HepG2 (cell line): ENCODE measurements around the gene TPI1. TPM values are rescaled to one million over a fixed set of nuclear protein-coding genes. Genes with fewer than 3 reads are reported as not detected.

ENCODE experiments used
- ATAC-seq: fragments of 200-7000 bp; cut with Tn5 transposase; 3 replicates; pipeline ENCODE4 v1.9.1; 2020; ENCODE audit warnings: mild to moderate bottlenecking, moderate library complexity
- BruUV-seq: library from RNA; stranded (reverse); fragments of 400-500 nt; replicated peaks from 2 replicates; lab custom pipeline; 2021; lab: Mats Ljungman, UMichigan
- CTCF ChIA-PET: fragments of 300-600 bp; formaldehyde crosslinking; extraction: SDS; loops from one replicate; lab custom pipeline; 2021; ENCODE audit warnings: low total read pairs, inconsistent platforms, low intra/inter-chr PET ratio; lab: Yijun Ruan, JAX
- POLR2A ChIA-PET: fragments of 350-600 bp; sonication (Branson Sonifier 250); formaldehyde crosslinking; loops from one replicate; lab custom pipeline; 2020; ENCODE audit warnings: antibody characterized with exemption, inconsistent platforms; lab: Yijun Ruan, JAX
- DNase-seq: peaks from one replicate; pipeline ENCODE4 v3.0.0-alpha.2; 2015; ENCODE audit warnings: low spot score
- FAIRE-seq: peaks from 3 replicates; lab custom pipeline; 2011; peaks lifted over from hg19 to GRCh38; lab: Jason Lieb, UNC
- H2AFZ ChIP-seq: one replicate; pipeline ENCODE4 v1.6.1; 2011; ENCODE audit warnings: low read length, inconsistent platforms
- H3K27ac ChIP-seq: fragments of 300-600 bp; 3 replicates; pipeline ENCODE4 v1.8.0; 2011; ENCODE audit warnings: mixed run types, mild to moderate bottlenecking, mixed read lengths, low read length, inconsistent platforms; ENCODE audit not compliant: insufficient read depth; ENCODE audit errors: extremely low read length
- H3K27me3 ChIP-seq, 2 experiments: fragments of 200-600 bp in 1 of 2; 2 replicates in 1 of 2; 3 replicates in 1 of 2; pipeline versions ENCODE4 v1.6.0 to v1.8.0; 2011; ENCODE audit warnings: low read length in 2 of 2, mild to moderate bottlenecking in 2 of 2, moderate library complexity in 2 of 2, inconsistent platforms in 1 of 2; ENCODE audit not compliant: insufficient read depth in 2 of 2, control insufficient read depth in 1 of 2
- H3K36me3 ChIP-seq, 2 experiments: fragments of 200-600 bp in 1 of 2; replicated peaks in 1 of 2; 2 replicates in 1 of 2; 3 replicates in 1 of 2; pipeline versions ENCODE4 v1.5.1 to v1.8.0; 2011; ENCODE audit warnings: low read length in 2 of 2, inconsistent platforms in 1 of 2; ENCODE audit not compliant: insufficient read depth in 2 of 2, control insufficient read depth in 1 of 2
- H3K4me1 ChIP-seq: 2 replicates; pipeline ENCODE4 v1.5.1; 2012; ENCODE audit warnings: low read length, inconsistent platforms; ENCODE audit not compliant: insufficient read depth
- H3K4me2 ChIP-seq: 2 replicates; pipeline ENCODE4 v1.6.0; 2011; ENCODE audit warnings: low read depth, low read length, inconsistent platforms
- H3K4me3 ChIP-seq, 3 experiments: fragments of 200-600 bp in 1 of 3; sonication (generic), shearing (Covaris generic) in 1 of 3; replicated peaks in 1 of 3; 2 replicates each; pipeline ENCODE4 v1.5.1; 2011 to 2016; ENCODE audit warnings: low read length in 3 of 3, inconsistent platforms in 2 of 3, low read depth in 2 of 3, mild to moderate bottlenecking in 2 of 3, control low read depth in 1 of 3, mixed read lengths in 1 of 3; ENCODE audit not compliant: insufficient read depth in 1 of 3
- H3K79me2 ChIP-seq: one replicate; pipeline ENCODE4 v1.6.1; 2011; ENCODE audit warnings: low read length, inconsistent platforms; ENCODE audit not compliant: insufficient read depth
- H3K9ac ChIP-seq: 2 replicates; pipeline ENCODE4 v1.6.0; 2011; ENCODE audit warnings: mild to moderate bottlenecking, low read depth, low read length, inconsistent platforms; ENCODE audit not compliant: insufficient read depth
- H3K9me3 ChIP-seq: 2 replicates; pipeline ENCODE4 v1.5.1; 2012; ENCODE audit warnings: mild to moderate bottlenecking, low read length
- H4K20me1 ChIP-seq: 2 replicates; pipeline ENCODE4 v1.6.0; 2011; ENCODE audit warnings: inconsistent platforms, mild to moderate bottlenecking, low read length, moderate library complexity; ENCODE audit not compliant: insufficient read depth
- ELF1 ChIP-seq: sonication (generic); formaldehyde crosslinking; IDR thresholded peaks from 2 replicates; pipeline ENCODE4 v1.4.0; 2020; ENCODE audit warnings: missing genetic modification reagents
- GABPB1 ChIP-seq: IDR thresholded peaks from 2 replicates; pipeline ENCODE4 v1.6.1; 2016; ENCODE audit warnings: mild to moderate bottlenecking, missing genetic modification reagents, moderate library complexity, missing compliant biosample characterization
- HNF4G ChIP-seq, 2 experiments: sonication (generic) in 1 of 2; formaldehyde crosslinking in 1 of 2; IDR thresholded peaks; 2 replicates each; pipeline versions ENCODE4 v1.4.0 to v1.6.1; 2011 to 2020; ENCODE audit warnings: borderline replicate concordance in 2 of 2, low read depth in 2 of 2, mild to moderate bottlenecking in 2 of 2, low read length in 1 of 2, missing genetic modification reagents in 1 of 2, moderate library complexity in 1 of 2
- HNRNPL ChIP-seq: fragments of 200-400 bp; formaldehyde crosslinking; IDR thresholded peaks from 2 replicates; pipeline ENCODE4 v1.6.1; 2017; ENCODE audit warnings: mild to moderate bottlenecking, low read depth, low read length
- KDM5A ChIP-seq: fragments of 200-600 bp; sonication (generic); IDR thresholded peaks from 2 replicates; pipeline ENCODE4 v1.7.0; 2018; ENCODE audit warnings: antibody characterized with exemption, mild to moderate bottlenecking, low read length, borderline replicate concordance
- KLF16 ChIP-seq, 2 experiments: sonication (generic) in 1 of 2; formaldehyde crosslinking in 1 of 2; IDR thresholded peaks; 2 replicates each; pipeline versions ENCODE4 v1.6.1 to v1.8.0; 2016 to 2023; ENCODE audit warnings: missing genetic modification reagents in 2 of 2, missing compliant biosample characterization in 1 of 2
- PITX1 ChIP-seq: sonication (generic); formaldehyde crosslinking; IDR thresholded peaks from 2 replicates; pipeline ENCODE4 v1.5.1; 2020; ENCODE audit warnings: mild to moderate bottlenecking, missing genetic modification reagents
- SNRNP70 ChIP-seq: fragments of 200-400 bp; formaldehyde crosslinking; IDR thresholded peaks from 2 replicates; pipeline ENCODE4 v1.6.1; 2017; ENCODE audit warnings: mild to moderate bottlenecking, low read depth, low read length, moderate library complexity
- ZEB1 ChIP-seq: IDR thresholded peaks from 2 replicates; pipeline ENCODE4 v1.6.1; 2012; ENCODE audit warnings: mild to moderate bottlenecking, low read depth, inconsistent platforms; ENCODE audit not compliant: insufficient replicate concordance
- ZNF441 ChIP-seq: sonication (generic); formaldehyde crosslinking; IDR thresholded peaks from 2 replicates; pipeline ENCODE4 v1.7.0; 2021; ENCODE audit warnings: missing genetic modification reagents, borderline replicate concordance
- ZNF572 ChIP-seq: sonication (generic); formaldehyde crosslinking; IDR thresholded peaks from 2 replicates; pipeline ENCODE4 v1.5.1; 2020; ENCODE audit warnings: mild to moderate bottlenecking, missing genetic modification reagents
- ZNF737 ChIP-seq: sonication (generic); formaldehyde crosslinking; IDR thresholded peaks from 2 replicates; pipeline ENCODE4 v1.5.0; 2020; ENCODE audit warnings: missing genetic modification reagents, mild to moderate bottlenecking, borderline replicate concordance
- ZNF792 ChIP-seq: IDR thresholded peaks from 2 replicates; pipeline ENCODE4 v1.6.1; 2016
- WGBS: methylation state at CpG from one replicate; pipeline ENCODE4 v1.1.6; 2017; ENCODE audit warnings: low lambda C conversion rate; 5-methylcytosine and 5-hydroxymethylcytosine counted together
- in situ Hi-C: cut with HindIII; loops from 2 replicates; pipeline ENCODE4 v1.10.0; 2017; ENCODE audit warnings: low pct_unique_long_range_greater_than_20kb; ENCODE audit not compliant: extremely low pct_ligation_motif_present
- intact Hi-C: fragments of 100-400 bp; cut with micrococcal nuclease; formaldehyde crosslinking; loops from one replicate; pipeline ENCODE4 v1.10.0; 2022; ENCODE audit not compliant: unreplicated experiment
- polyA plus RNA-seq, 8 experiments: library from polyadenylated mRNA; depleted of rRNA in 3 of 8; stranded (reverse) in 7 of 8; unstranded in 1 of 8; fragments of >200 nt; fragmentation: Illumina TruSeq in 4 of 8; extraction: Trizol in 4 of 8; gene quantifications; 2 replicates each; pipeline versions ENCODE4 v1.2.1 to v1.2.3, GENCODE V29; 2011 to 2016; ENCODE audit warnings: low read depth in 4 of 8, missing spikeins in 1 of 8, mixed read lengths in 1 of 8; ENCODE audit not compliant: insufficient read depth in 1 of 8
- total RNA-seq, 5 experiments: library from RNA; depleted of rRNA; stranded (reverse); fragments of >200 nt; fragmentation: Illumina TruSeq; extraction: Trizol; gene quantifications; 2 replicates each; pipeline ENCODE4 v1.2.3, GENCODE V29; 2016; ENCODE audit warnings: low read depth in 1 of 5
- TF ChIP-seq, protein P1 (sequence below): sonication (generic); formaldehyde crosslinking; IDR thresholded peaks from 2 replicates; pipeline ENCODE4 v1.5.0; 2020; ENCODE audit warnings: mild to moderate bottlenecking, missing genetic modification reagents
- TF ChIP-seq, protein P2 (sequence below), 2 experiments: sonication (generic) in 1 of 2; formaldehyde crosslinking in 1 of 2; IDR thresholded peaks; 2 replicates each; pipeline versions ENCODE4 v1.4.0 to v1.6.1; 2018 to 2020; ENCODE audit warnings: missing genetic modification reagents in 2 of 2, borderline replicate concordance in 1 of 2, low read depth in 1 of 2, mild to moderate bottlenecking in 1 of 2, missing biosample characterization in 1 of 2
- TF ChIP-seq, protein P3 (sequence below): sonication (generic); formaldehyde crosslinking; IDR thresholded peaks from 2 replicates; pipeline ENCODE4 v1.4.0; 2020; ENCODE audit warnings: mild to moderate bottlenecking, low read depth, missing genetic modification reagents

TPI1 gene
- total and polyA plus RNA-seq, 2 of the 13 experiments (the other 11 are each of a cell fraction or from before 2014, with no cell fraction given): 945 to 2,535 TPM

DNA sequence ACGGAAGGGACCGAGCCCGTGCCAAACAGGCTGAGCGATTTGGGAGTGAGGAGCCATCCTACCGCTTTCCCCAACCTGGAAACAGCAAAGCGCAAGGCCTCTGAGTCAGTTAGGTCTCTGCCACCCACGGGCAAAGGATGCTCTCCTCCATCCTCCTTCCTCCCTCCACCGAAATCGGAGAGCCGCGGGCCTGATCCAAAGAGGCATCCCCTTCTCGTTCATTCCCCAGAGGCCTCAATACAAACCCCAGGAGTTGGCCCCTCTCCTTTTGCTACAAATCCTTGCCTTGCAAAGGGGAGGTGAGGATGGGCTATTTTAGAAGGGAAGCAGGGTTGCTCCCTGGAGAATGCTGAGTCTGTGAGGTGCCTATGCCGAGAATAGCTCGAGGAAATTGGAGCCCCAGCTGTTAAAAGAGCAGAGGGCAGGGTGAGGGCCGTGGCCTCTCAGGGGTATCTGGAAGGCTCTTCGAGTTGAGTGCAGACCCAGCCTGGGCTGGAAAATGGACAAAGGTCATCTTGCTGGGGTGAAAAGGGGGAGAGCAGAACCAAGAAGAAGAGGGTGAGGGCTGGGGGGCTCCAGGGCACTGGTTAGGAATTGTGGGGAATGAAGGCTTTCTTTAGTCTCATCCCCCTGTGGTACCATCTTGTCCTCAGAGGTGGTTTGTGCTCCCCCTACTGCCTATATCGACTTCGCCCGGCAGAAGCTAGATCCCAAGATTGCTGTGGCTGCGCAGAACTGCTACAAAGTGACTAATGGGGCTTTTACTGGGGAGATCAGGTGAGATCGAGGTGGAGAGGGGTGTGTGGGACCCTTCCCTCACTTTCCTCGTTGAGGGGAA is 1.1 kb downstream of the TPI1 start:
- H3K36me3 ChIP-seq: peaks cover 12 to 27% of the 10 kb centered on the region in 2 experiments
- H3K27me3 ChIP-seq: no peaks in the 10 kb centered on the region; a peak in 1 of 5 replicates
- BruUV-seq: TSS peak; percentile 51
- FAIRE-seq (peak; percentile 32), ATAC-seq (no peak), DNase-seq (no peak)
- peaks cover 44% of the 10 kb centered on the region for H4K20me1 ChIP-seq
- H2AFZ ChIP-seq: no peak overlapping the region
- H3K4me2 ChIP-seq: peak overlapping the region; percentile 93
- POLR2A ChIA-PET: interaction anchor here (0.5 to 6.0 kb wide), 19 partner anchors 12 to 1039 kb away, joined by 3 to 132 read pairs (median 11); partner anchors contain the start of genes C12orf57, CDCA3, ENO2 and RNU7-1
- H3K9me3 ChIP-seq: no peaks in the 10 kb centered on the region
- peaks cover 29% of the 10 kb centered on the region for H3K79me2 ChIP-seq
- peak overlapping the region; percentile 87 for H3K27ac ChIP-seq
- CTCF ChIA-PET: interaction anchor here (0.7 to 1.4 kb wide), 6 partner anchors 56 to 97 kb away, joined by 3 to 14 read pairs (median 4); no protein-coding TSS in a partner anchor
- intact Hi-C loops: loop anchor here (1.0 to 2.0 kb wide), 2 partner anchors 16 to 23 kb away; partner anchors contain the start of gene USP5
- H3K4me1 ChIP-seq: peaks cover 45% of the 10 kb centered on the region
- in situ Hi-C loops: no loop called here
- peak overlapping the region; percentile 88 to 96 (median 92) for H3K4me3 ChIP-seq
- 7% methylated on average over 17 of the region's 22 CpGs for WGBS
- peak overlapping the region; percentile 95 for H3K9ac ChIP-seq
- TF ChIP-seq ZNF737 (CRISPR knock-in tag): no peak
- no peak for TF ChIP-seq ZNF572 (CRISPR knock-in tag)
- TF ChIP-seq, protein P1, sequence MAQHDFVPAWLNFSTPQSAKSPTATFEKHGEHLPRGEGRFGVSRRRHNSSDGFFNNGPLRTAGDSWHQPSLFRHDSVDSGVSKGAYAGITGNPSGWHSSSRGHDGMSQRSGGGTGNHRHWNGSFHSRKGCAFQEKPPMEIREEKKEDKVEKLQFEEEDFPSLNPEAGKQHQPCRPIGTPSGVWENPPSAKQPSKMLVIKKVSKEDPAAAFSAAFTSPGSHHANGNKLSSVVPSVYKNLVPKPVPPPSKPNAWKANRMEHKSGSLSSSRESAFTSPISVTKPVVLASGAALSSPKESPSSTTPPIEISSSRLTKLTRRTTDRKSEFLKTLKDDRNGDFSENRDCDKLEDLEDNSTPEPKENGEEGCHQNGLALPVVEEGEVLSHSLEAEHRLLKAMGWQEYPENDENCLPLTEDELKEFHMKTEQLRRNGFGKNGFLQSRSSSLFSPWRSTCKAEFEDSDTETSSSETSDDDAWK (CRISPR knock-in tag): no peak
- TF ChIP-seq, protein P2, sequence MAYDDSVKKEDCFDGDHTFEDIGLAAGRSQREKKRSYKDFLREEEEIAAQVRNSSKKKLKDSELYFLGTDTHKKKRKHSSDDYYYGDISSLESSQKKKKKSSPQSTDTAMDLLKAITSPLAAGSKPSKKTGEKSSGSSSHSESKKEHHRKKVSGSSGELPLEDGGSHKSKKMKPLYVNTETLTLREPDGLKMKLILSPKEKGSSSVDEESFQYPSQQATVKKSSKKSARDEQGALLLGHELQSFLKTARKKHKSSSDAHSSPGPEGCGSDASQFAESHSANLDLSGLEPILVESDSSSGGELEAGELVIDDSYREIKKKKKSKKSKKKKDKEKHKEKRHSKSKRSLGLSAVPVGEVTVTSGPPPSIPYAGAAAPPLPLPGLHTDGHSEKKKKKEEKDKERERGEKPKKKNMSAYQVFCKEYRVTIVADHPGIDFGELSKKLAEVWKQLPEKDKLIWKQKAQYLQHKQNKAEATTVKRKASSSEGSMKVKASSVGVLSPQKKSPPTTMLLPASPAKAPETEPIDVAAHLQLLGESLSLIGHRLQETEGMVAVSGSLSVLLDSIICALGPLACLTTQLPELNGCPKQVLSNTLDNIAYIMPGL (CRISPR knock-in tag; IDR thresholded peaks at IDR 0.05; ENCODE audit: borderline replicate concordance in 1 of 2, low read depth in 1 of 2): peak in 1 of 2 experiments; percentile 15; a peak in 2 of 4 replicates
- 0 out of 2 replicates have a peak, but pooled peaks have one; percentile 5 for TF ChIP-seq PITX1 (CRISPR knock-in tag)
- TF ChIP-seq ZNF441 (CRISPR knock-in tag): peak; percentile 50
- no peak for TF ChIP-seq HNRNPL
- TF ChIP-seq ELF1: no peak
- TF ChIP-seq, protein P3, sequence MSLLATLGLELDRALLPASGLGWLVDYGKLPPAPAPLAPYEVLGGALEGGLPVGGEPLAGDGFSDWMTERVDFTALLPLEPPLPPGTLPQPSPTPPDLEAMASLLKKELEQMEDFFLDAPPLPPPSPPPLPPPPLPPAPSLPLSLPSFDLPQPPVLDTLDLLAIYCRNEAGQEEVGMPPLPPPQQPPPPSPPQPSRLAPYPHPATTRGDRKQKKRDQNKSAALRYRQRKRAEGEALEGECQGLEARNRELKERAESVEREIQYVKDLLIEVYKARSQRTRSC (CRISPR knock-in tag): no peak
- TF ChIP-seq ZNF792: 0 out of 2 replicates have a peak, but pooled peaks have one; percentile 6
- no peak for TF ChIP-seq HNF4G (IDR thresholded peaks at IDR 0.05; ENCODE audit: borderline replicate concordance, low read depth, low read length)
- TF ChIP-seq HNF4G (CRISPR knock-in tag; IDR thresholded peaks at IDR 0.05; ENCODE audit: borderline replicate concordance, low read depth): no peak
- TF ChIP-seq GABPB1 (CRISPR knock-in tag): no peak
- TF ChIP-seq ZEB1: peak; percentile 32
- no peak for TF ChIP-seq SNRNP70
- 0 out of 2 replicates have a peak, but pooled peaks have one; percentile 22 for TF ChIP-seq KDM5A
- no peak for TF ChIP-seq KLF16 (CRISPR knock-in tag; IDR thresholded peaks at IDR 0.05)
